Neutrophil (primary cell): Measurements from ENCODE around the gene RAPGEF1.

Source experiments
- H3K27ac ChIP-seq: fragments of 200-600 bp; sonication (generic); 2 replicates; pipeline ENCODE4 v1.5.1; 2016; ENCODE audit warnings: mild to moderate bottlenecking, moderate library complexity
- H3K27me3 ChIP-seq: fragments of 200-600 bp; sonication (generic); 2 replicates; pipeline ENCODE4 v1.6.0; 2016; ENCODE audit warnings: mild to moderate bottlenecking
- H3K36me3 ChIP-seq: fragments of 200-600 bp; sonication (generic); 2 replicates; pipeline ENCODE4 v1.5.1; 2017
- H3K4me1 ChIP-seq, 2 experiments: fragments of 200-600 bp in 1 of 2; sonication (generic) in 1 of 2; 1 replicate in 1 of 2; 2 replicates in 1 of 2; pipeline versions ENCODE4 v1.5.1 to v1.6.1; 2013 to 2016; ENCODE audit warnings: low read depth in 1 of 2, low read length in 1 of 2, mild to moderate bottlenecking in 1 of 2, moderate library complexity in 1 of 2; ENCODE audit not compliant: control insufficient read depth in 1 of 2, insufficient read depth in 1 of 2
- H3K4me3 ChIP-seq, 2 experiments: fragments of 200-600 bp in 1 of 2; sonication (generic) in 1 of 2; 1 replicate in 1 of 2; 2 replicates in 1 of 2; pipeline ENCODE4 v1.5.1; 2013 to 2016; ENCODE audit warnings: low read depth in 1 of 2, low read length in 1 of 2, mild to moderate bottlenecking in 1 of 2, moderate library complexity in 1 of 2
- H3K9me3 ChIP-seq: fragments of 200-600 bp; sonication (generic); 2 replicates; pipeline ENCODE4 v1.5.1; 2016
- CTCF ChIP-seq: fragments of 200-600 bp; sonication (generic); IDR thresholded peaks from 2 replicates; pipeline ENCODE4 v1.5.1; 2016; ENCODE audit warnings: antibody characterized with exemption

The RAPGEF1 gene

GRCh38 chr9:131601683-131602181, 138.1 kb downstream of the RAPGEF1 start:
- Histone ChIP-seq H3K27me3 (no peaks in the 10 kb centered on the region), H3K4me1 (peaks cover 41 to 51% of the 10 kb centered on the region in 2 experiments), H3K36me3 (peaks cover 49% of the 10 kb centered on the region), H3K27ac (peak overlapping the region; percentile 8), H3K4me3 (no peak overlapping the region), H3K9me3 (no peaks in the 10 kb centered on the region)
- TF ChIP-seq CTCF, result no peak

DNA sequence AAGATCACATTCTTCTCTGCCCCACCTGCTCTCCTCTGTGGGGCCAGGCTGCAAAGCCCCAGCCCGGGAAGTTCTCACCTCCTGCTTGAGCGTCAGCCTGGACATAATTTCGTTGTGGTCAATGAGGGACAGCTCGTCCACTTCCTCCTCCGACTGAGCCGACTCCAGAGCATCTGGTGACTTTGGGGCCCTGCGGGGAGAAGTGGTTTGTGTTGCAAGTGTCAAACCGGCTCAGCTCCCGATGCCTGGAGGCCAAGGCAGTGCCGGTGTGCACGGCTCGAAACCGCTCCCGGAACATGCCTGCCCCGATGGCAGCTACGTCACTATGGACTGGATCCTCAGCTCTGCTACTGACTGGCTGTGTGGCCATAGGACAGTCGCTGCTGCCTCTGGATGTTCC, 141.8 kb downstream of the RAPGEF1 start:
- no peaks in the 10 kb centered on the region for H3K9me3 ChIP-seq
- peak overlapping the region; percentile 48 to 54 for H3K4me3 ChIP-seq
- peak overlapping the region; percentile 96 for H3K27ac ChIP-seq
- peaks cover 57% of the 10 kb centered on the region for H3K36me3 ChIP-seq
- no peaks in the 10 kb centered on the region for H3K27me3 ChIP-seq
- TF ChIP-seq CTCF, result peak; percentile 47
- peaks cover 57 to 61% of the 10 kb centered on the region in 2 experiments for H3K4me1 ChIP-seq

DNA sequence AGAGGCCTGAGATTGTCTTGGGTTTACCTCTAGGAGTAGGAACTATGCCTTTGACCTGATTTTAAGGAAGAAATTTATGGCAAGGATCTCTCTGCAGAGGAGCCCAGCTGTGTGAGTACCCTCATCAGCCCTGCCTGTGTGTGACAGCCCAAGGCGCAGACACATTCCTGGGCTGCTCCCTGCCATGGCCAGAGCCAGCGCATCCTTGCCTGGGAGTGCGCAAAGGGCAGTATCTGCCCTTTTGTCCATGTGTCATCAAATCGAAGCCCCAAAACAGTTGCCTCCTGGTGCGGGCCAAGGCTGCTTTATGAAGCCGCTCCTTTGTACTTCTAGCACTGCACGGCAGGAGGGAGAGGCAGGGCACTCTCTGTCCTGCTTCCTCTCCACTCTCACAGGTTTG, 142.6 kb downstream of the RAPGEF1 start:
- Histone ChIP-seq H3K9me3 (no peaks in the 10 kb centered on the region), H3K36me3 (peaks cover 64% of the 10 kb centered on the region), H3K27ac (peak overlapping the region; percentile 96), H3K4me1 (peaks cover 53 to 55% of the 10 kb centered on the region in 2 experiments), H3K27me3 (no peaks in the 10 kb centered on the region), H3K4me3 (peak overlapping the region in 1 of 2 experiments; percentile 54)
- TF ChIP-seq CTCF, result no peak

- no peaks in the 10 kb centered on the region for H3K27me3 ChIP-seq
- peak overlapping the region; percentile 96 for H3K27ac ChIP-seq
- peaks cover 66% of the 10 kb centered on the region for H3K36me3 ChIP-seq
- peaks cover 52 to 55% of the 10 kb centered on the region in 2 experiments for H3K4me1 ChIP-seq
- H3K4me3 ChIP-seq, result no peak overlapping the region
- H3K9me3 ChIP-seq, result no peaks in the 10 kb centered on the region
- no peak for TF ChIP-seq CTCF
Observed at GRCh38 chr9:131596430-131596743, 143.5 kb downstream of the RAPGEF1 start.

DNA sequence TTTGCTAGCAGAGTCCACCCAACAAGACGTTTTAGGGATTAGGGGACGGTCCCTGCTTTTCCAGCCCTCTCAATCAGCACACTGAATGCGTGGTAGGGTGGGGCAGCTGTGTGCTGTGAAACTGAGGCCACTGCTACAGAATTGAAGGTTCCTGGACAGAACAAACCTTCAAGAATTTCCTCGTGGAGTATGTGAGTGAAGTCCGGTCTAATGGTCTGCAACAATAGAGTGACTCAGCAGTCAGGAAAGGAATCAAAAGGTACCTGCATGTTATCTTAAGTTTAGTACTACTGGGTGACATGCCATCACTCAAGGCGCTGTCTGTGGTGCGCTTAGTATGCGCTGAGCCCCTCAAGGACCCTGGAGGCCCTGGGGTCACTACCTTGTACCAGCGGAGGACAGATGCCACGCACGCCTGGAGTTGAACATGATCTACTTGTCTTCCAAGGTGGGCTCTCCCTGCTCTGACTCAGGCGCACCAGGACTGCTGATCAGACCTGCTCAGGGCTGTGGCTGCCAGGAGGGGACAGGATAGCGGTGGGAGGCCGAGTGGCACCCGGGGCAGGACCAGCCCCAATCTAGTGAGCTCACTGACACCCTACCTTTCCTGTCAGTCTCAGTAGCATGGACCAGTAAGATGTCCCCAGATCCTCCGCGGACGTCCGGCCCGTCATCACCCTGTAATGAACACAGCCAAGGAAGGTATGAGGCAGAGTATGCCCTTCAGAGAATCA, 144.0 kb downstream of the RAPGEF1 start:
- H3K36me3 ChIP-seq, result peaks cover 68% of the 10 kb centered on the region
- H3K27ac ChIP-seq, result peak overlapping the region; percentile 96
- H3K27me3 ChIP-seq, result no peaks in the 10 kb centered on the region
- H3K4me1 ChIP-seq, result peaks cover 57 to 60% of the 10 kb centered on the region in 2 experiments
- no peaks in the 10 kb centered on the region for H3K9me3 ChIP-seq
- no peak for TF ChIP-seq CTCF
- H3K4me3 ChIP-seq, result no peak overlapping the region
